Hepatocyte (in vitro differentiated cells): ENCODE measurements around the gene EEFSEC. TPM values are rescaled to one million over a fixed set of nuclear protein-coding genes. Genes with fewer than 3 reads are reported as not detected.
A peak's percentile ranks its signal among the peaks of the same experiment; 100 is the strongest.

Source experiments
- DNase-seq: peaks from one replicate; pipeline ENCODE4 v3.0.0-alpha.2; 2016; ENCODE audit warnings: low spot score
- H2AFZ ChIP-seq: fragments of 200-600 bp; sonication (generic); 2 replicates; pipeline ENCODE4 v1.6.0; 2016; ENCODE audit warnings: antibody characterized with exemption, mild to moderate bottlenecking
- H3K27ac ChIP-seq: fragments of 200-600 bp; sonication (generic); 2 replicates; pipeline ENCODE4 v1.5.1; 2016; ENCODE audit warnings: mild to moderate bottlenecking
- H3K27me3 ChIP-seq: fragments of 200-600 bp; sonication (generic); 2 replicates; pipeline ENCODE4 v1.6.1; 2016
- H3K36me3 ChIP-seq: fragments of 200-600 bp; sonication (generic); replicated peaks from 2 replicates; pipeline ENCODE4 v1.5.1; 2016; ENCODE audit warnings: low read depth; ENCODE audit not compliant: insufficient read depth
- H3K4me1 ChIP-seq: fragments of 200-600 bp; sonication (generic); 2 replicates; pipeline ENCODE4 v1.5.1; 2016; ENCODE audit warnings: mild to moderate bottlenecking, moderate library complexity; ENCODE audit not compliant: insufficient read depth
- H3K4me2 ChIP-seq: fragments of 200-600 bp; sonication (generic); 2 replicates; pipeline ENCODE4 v1.6.0; 2016
- H3K4me3 ChIP-seq: fragments of 200-600 bp; sonication (generic); 2 replicates; pipeline ENCODE4 v1.5.1; 2016; ENCODE audit warnings: mild to moderate bottlenecking
- H3K79me2 ChIP-seq: fragments of 200-600 bp; sonication (generic); 2 replicates; pipeline ENCODE4 v1.6.0; 2017; ENCODE audit warnings: mild to moderate bottlenecking
- H3K9me2 ChIP-seq: fragments of 200-600 bp; sonication (generic); replicated peaks from 2 replicates; pipeline ENCODE4 v1.6.0; 2017; ENCODE audit warnings: mild to moderate bottlenecking; ENCODE audit not compliant: insufficient read depth
- H3K9me3 ChIP-seq: fragments of 200-600 bp; sonication (generic); 2 replicates; pipeline ENCODE4 v1.5.1; 2016; ENCODE audit warnings: low read depth, mild to moderate bottlenecking
- H4K20me1 ChIP-seq: fragments of 200-600 bp; sonication (generic); 2 replicates; pipeline ENCODE4 v1.6.0; 2016; ENCODE audit warnings: mild to moderate bottlenecking; ENCODE audit not compliant: insufficient read depth, poor library complexity, severe bottlenecking
- CTCF ChIP-seq: fragments of 200-600 bp; sonication (generic); IDR thresholded peaks from 2 replicates; pipeline ENCODE4 v1.5.1; 2016; ENCODE audit warnings: antibody characterized with exemption, mild to moderate bottlenecking; ENCODE audit not compliant: poor library complexity
- EZH2 ChIP-seq: fragments of 200-600 bp; sonication (generic); IDR thresholded peaks from 2 replicates; pipeline ENCODE4 v1.6.1; 2016; ENCODE audit warnings: antibody characterized with exemption, mild to moderate bottlenecking, borderline replicate concordance
- EZH2phosphoT487 ChIP-seq: fragments of 200-600 bp; sonication (generic); IDR thresholded peaks from one replicate; pipeline ENCODE4 v1.6.1; 2018; ENCODE audit warnings: antibody characterized with exemption, mild to moderate bottlenecking, low read depth, moderate library complexity; ENCODE audit not compliant: unreplicated experiment, severe bottlenecking
- WGBS: methylation state at CpG from one replicate; pipeline ENCODE4 v1.1.6; 2016; ENCODE audit warnings: low lambda C conversion rate; ENCODE audit errors: missing lambda C conversion rate; 5-methylcytosine and 5-hydroxymethylcytosine counted together
- polyA plus RNA-seq: library from polyadenylated mRNA; unstranded; fragments of >200 nt; fragmentation: Nextera tagmentation; extraction: Ambion mirVana; gene quantifications from 2 replicates; pipeline ENCODE4 v1.2.1, GENCODE V29; 2016
- total RNA-seq: library from RNA; depleted of rRNA; stranded (reverse); fragments of >200 nt; gene quantifications from 2 replicates; pipeline ENCODE4 v1.2.3, GENCODE V29; 2014

Gene EEFSEC
- total and polyA plus RNA-seq, 2 experiments from 2014 or later, result 9.8 to 17.5 TPM

- no peak overlapping the region for H3K4me3 ChIP-seq
- TF ChIP-seq CTCF, result no peak
- no peak for TF ChIP-seq EZH2
- no peak for TF ChIP-seq EZH2phosphoT487
- H3K27me3 ChIP-seq, result no peaks in the 10 kb centered on the region
- H3K79me2 ChIP-seq, result peaks cover 5% of the 10 kb centered on the region
- 76% methylated on average over 5 of the region's 5 CpGs for WGBS
- DNase-seq, result no peak
- H4K20me1 ChIP-seq, result no peaks in the 10 kb centered on the region
- H3K4me1 ChIP-seq, result peaks cover 18% of the 10 kb centered on the region
- H3K9me3 ChIP-seq, result no peaks in the 10 kb centered on the region
- no peaks in the 10 kb centered on the region for H3K9me2 ChIP-seq
- no peaks in the 10 kb centered on the region for H3K36me3 ChIP-seq
- H3K27ac ChIP-seq, result no peak overlapping the region
- H2AFZ ChIP-seq, result no peak overlapping the region
- H3K4me2 ChIP-seq, result no peak overlapping the region
These were observed 10.2 kb downstream of the EEFSEC start for GRCh38 chr3:128163432-128163831.

GRCh38 chr3:128166971-128167453 lies 13.7 kb downstream of the EEFSEC start:
- Histone ChIP-seq H3K9me3 (no peaks in the 10 kb centered on the region), H3K27me3 (no peaks in the 10 kb centered on the region), H4K20me1 (no peaks in the 10 kb centered on the region), H3K4me2 (peak overlapping the region; percentile 68), H3K9me2 (no peaks in the 10 kb centered on the region), H3K27ac (peak overlapping the region; percentile 80), H3K79me2 (peaks cover 5% of the 10 kb centered on the region), H2AFZ (no peak overlapping the region), H3K36me3 (no peaks in the 10 kb centered on the region), H3K4me3 (no peak overlapping the region), H3K4me1 (peaks cover 25% of the 10 kb centered on the region)
- WGBS, result 75% methylated on average over 5 of the region's 5 CpGs
- no peak for DNase-seq
- TF ChIP-seq EZH2phosphoT487 (no peak), CTCF (no peak), EZH2 (no peak)

GRCh38 chr3:128167646-128167972 lies 14.3 kb downstream of the EEFSEC start:
- no peak overlapping the region for H2AFZ ChIP-seq
- no peaks in the 10 kb centered on the region for H3K9me3 ChIP-seq
- H3K9me2 ChIP-seq, result no peaks in the 10 kb centered on the region
- DNase-seq, result no peak
- no peaks in the 10 kb centered on the region for H3K27me3 ChIP-seq
- no peaks in the 10 kb centered on the region for H4K20me1 ChIP-seq
- H3K27ac ChIP-seq, result peak overlapping the region; percentile 80
- 51% methylated on average over 8 of the region's 8 CpGs for WGBS
- no peaks in the 10 kb centered on the region for H3K36me3 ChIP-seq
- TF ChIP-seq CTCF (no peak), EZH2 (no peak), EZH2phosphoT487 (no peak)
- peaks cover 25% of the 10 kb centered on the region for H3K4me1 ChIP-seq
- no peak overlapping the region for H3K4me3 ChIP-seq
- H3K4me2 ChIP-seq, result peak overlapping the region; percentile 68
- peaks cover 3% of the 10 kb centered on the region for H3K79me2 ChIP-seq
